Measurements from ENCODE around the gene RNASEH2C. TPM values are rescaled to one million over a fixed set of nuclear protein-coding genes. Genes with fewer than 3 reads are reported as not detected.

RNASEH2C gene
- total and polyA plus RNA-seq, 2 of the 4 experiments (the other 2 are of a cell fraction): 34.8 to 40.0 TPM

GRCh38 chr11:65718531-65718930, 2.1 kb downstream of the RNASEH2C start:
- no peak overlapping the region for H4K5ac ChIP-seq (ENCODE audit: low read depth, low read length)
- no peak overlapping the region for H2BK20ac ChIP-seq (ENCODE audit: low read depth, low read length)
- DNase-seq (no peak), ATAC-seq (ENCODE audit: low read depth) (no peak)
- H2BK5ac ChIP-seq (ENCODE audit: low read depth, low read length, poor library complexity, severe bottlenecking): no peak overlapping the region
- H2AFZ ChIP-seq (replicated peaks; ENCODE audit: low read length, poor library complexity): no peak overlapping the region
- H2BK120ac ChIP-seq (ENCODE audit: low read depth, low read length): no peak overlapping the region
- peaks cover 5% of the 10 kb centered on the region; the same call in 1 of the 2 replicates for H3K9me1 ChIP-seq (ENCODE audit: insufficient read depth, low read length)
- POLR2A ChIA-PET (ENCODE audit: unreplicated experiment): no interaction called here
- H4K91ac ChIP-seq (ENCODE audit: insufficient read depth, low read depth, low read length): no peak overlapping the region
- H2AK9ac ChIP-seq (replicated peaks; ENCODE audit: low read depth, low read length, poor library complexity): no peak overlapping the region
- H3K4ac ChIP-seq (ENCODE audit: low read depth, low read length): no peak overlapping the region
- BruUV-seq (replicated peaks): no TSS peak
- 0 out of 2 replicates have a peak overlapping the region, but pooled peaks have one; percentile 32 for H3K9ac ChIP-seq (ENCODE audit: low read depth, low read length)
- H3K23ac ChIP-seq (ENCODE audit: low read depth, low read length): no peak overlapping the region
- H3K4me3 ChIP-seq (ENCODE audit: insufficient read depth, low read depth, low read length): no peak overlapping the region
- no peak for TF ChIP-seq NFE2L2 (IDR thresholded peaks at IDR 0.05; ENCODE audit: low read depth, low read length)
- TF ChIP-seq RAD21 (IDR thresholded peaks at IDR 0.05; ENCODE audit: low read length): no peak
- no peak for TF ChIP-seq ELK1 (IDR thresholded peaks at IDR 0.05; ENCODE audit: borderline replicate concordance, low read depth, low read length)
- TF ChIP-seq CTCF (conservative IDR thresholded peaks at IDR 0.05; ENCODE audit: low read depth, low read length): no peak
- no peak for TF ChIP-seq USF2 (IDR thresholded peaks at IDR 0.05; ENCODE audit: low read depth, low read length)
- TF ChIP-seq RCOR1 (IDR thresholded peaks at IDR 0.05; ENCODE audit: insufficient replicate concordance, low read length): no peak
- TF ChIP-seq MXI1 (IDR thresholded peaks at IDR 0.05; ENCODE audit: borderline replicate concordance, low read depth, low read length): no peak
- no peak for TF ChIP-seq CHD1 (IDR thresholded peaks at IDR 0.05; ENCODE audit: low read depth, low read length)
- TF ChIP-seq MAZ (IDR thresholded peaks at IDR 0.05; ENCODE audit: borderline replicate concordance, low read depth, low read length): no peak
- no peak for TF ChIP-seq SMC3 (IDR thresholded peaks at IDR 0.05; ENCODE audit: low read depth, low read length)
- no peak for TF ChIP-seq CEBPB (IDR thresholded peaks at IDR 0.05; ENCODE audit: low read depth, low read length)
- TF ChIP-seq BHLHE40 (IDR thresholded peaks at IDR 0.05; ENCODE audit: low read depth, low read length): no peak
- TF ChIP-seq POLR2A (IDR thresholded peaks at IDR 0.05; ENCODE audit: low read depth, low read length): no peak
- TF ChIP-seq FOS (IDR thresholded peaks at IDR 0.05; ENCODE audit: low read depth, low read length): no peak
- TF ChIP-seq RFX5 (IDR thresholded peaks at IDR 0.05; ENCODE audit: low read depth, low read length): no peak
- no peak for TF ChIP-seq MAFK (IDR thresholded peaks at IDR 0.05; ENCODE audit: low read depth, low read length)
- H3K27ac ChIP-seq (ENCODE audit: insufficient read depth, low read length): no peak overlapping the region
- H4K8ac ChIP-seq (ENCODE audit: low read depth in 2 of 2, low read length in 2 of 2): no peak overlapping the region
- H3K14ac ChIP-seq (replicated peaks; ENCODE audit: low read depth, low read length): no peak overlapping the region
- no peak overlapping the region for H2BK15ac ChIP-seq (ENCODE audit: low read depth, low read length)
- peaks cover 6% of the 10 kb centered on the region; the same call in 1 of the 2 replicates for H3K4me1 ChIP-seq (ENCODE audit: control insufficient read depth, insufficient read depth, low read length)
- dilution Hi-C loops (cut with HindIII; ENCODE audit: low sequenced_read_pairs, unreplicated experiment) (no loop called here), intact Hi-C loops (cut with micrococcal nuclease) (no loop called here), in situ Hi-C loops (cut with MboI; ENCODE audit: low sequenced_read_pairs) (loop anchor here (10.0 kb wide), 1 partner anchor 266 kb away; no protein-coding TSS in a partner anchor)
- no peak overlapping the region for H2AK5ac ChIP-seq (ENCODE audit: low read depth, low read length)
- peaks cover 26% of the 10 kb centered on the region for H4K20me1 ChIP-seq (ENCODE audit: insufficient read depth, low read length)
- no peaks in the 10 kb centered on the region for H3K9me3 ChIP-seq (ENCODE audit: control insufficient read depth, insufficient read depth, low read length)
- H3K18ac ChIP-seq (ENCODE audit: low read depth, low read length): no peak overlapping the region
- no CpG with 5 or more reads among the region's 4 CpGs for WGBS, 2 experiments (ENCODE audit: extremely low coverage in 2 of 2, insufficient read length in 1 of 2)
- H3K79me1 ChIP-seq (ENCODE audit: low read depth in 1 of 2, low read length in 2 of 2): peaks cover 22 to 59% of the 10 kb centered on the region in 2 experiments; a peak in 3 of 4 replicates
- no peak overlapping the region; the same call in 1 of the 2 replicates for H3K4me2 ChIP-seq (ENCODE audit: low read depth, low read length)
- H3K56ac ChIP-seq (ENCODE audit: extremely low read depth, insufficient read depth, low read length): no peak overlapping the region
- H3K27me3 ChIP-seq (ENCODE audit: control insufficient read depth, insufficient read depth, low read length): no peaks in the 10 kb centered on the region
- CTCF ChIA-PET: no interaction called here
- H3K36me3 ChIP-seq (ENCODE audit: control insufficient read depth, insufficient read depth, low read length): peaks cover 49% of the 10 kb centered on the region

Data from IMR-90 (cell line).